ENCODE results near the gene UBL4A.

The UBL4A gene

DNA sequence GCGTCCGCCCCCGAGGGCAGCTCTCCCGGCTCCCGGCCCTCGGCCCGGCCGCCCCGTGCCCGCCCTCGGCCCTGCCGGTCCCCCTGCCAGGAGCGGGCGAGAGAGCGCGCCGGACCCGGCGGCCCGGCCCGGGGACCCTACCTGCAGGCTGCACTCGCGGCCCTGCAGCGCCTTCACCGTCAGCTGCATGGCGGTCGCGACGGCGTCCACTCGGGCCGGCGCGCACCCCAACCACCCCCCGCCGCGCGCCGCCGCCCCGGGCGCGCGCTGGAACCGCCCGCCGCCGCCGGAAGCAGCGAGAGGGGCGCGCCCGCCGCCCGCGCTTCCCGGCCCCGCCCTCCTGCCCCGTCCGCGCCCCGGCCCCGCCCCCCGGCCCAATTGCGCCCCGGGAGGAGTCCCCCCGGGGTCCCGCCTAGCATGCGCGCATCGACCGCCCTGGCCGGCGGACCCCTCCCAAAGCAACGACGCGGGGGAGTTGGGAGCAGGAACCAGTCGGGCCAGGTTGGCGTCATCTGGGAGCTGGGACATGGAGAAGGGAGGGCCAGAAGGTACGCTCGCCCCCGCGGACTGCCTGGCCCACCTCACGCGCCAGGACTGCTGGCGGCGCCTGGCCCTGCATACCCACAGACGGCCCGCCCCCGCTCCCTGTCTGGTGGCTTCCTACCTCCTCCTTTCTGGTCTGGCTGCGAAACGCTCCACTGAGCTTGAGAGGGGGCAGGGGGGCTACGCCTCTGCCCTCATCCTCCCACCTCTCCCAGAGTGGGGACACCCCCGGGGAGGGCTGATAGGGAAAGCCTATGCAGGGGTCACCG is at the start of gene UBL4A:
Gene UBL4A, minus strand, starts transcription at position 220 of the 812 bp plus-strand sequence. Its CDS starts 31 bp downstream, at position 189.
- TF ChIP-seq CTCF (IDR thresholded peaks at IDR 0.05; ENCODE audit: low read depth, low read length, missing control alignments): no peak
- no peak for DNase-seq (ENCODE audit: extremely low read depth, low read depth)
- peak within 1 kb of the TSS; percentile 51 for H3K4me3 ChIP-seq (replicated peaks; ENCODE audit: low read depth, low read length)

- no peak for TF ChIP-seq CTCF (IDR thresholded peaks at IDR 0.05; ENCODE audit: low read depth, low read length, missing control alignments)
- DNase-seq (ENCODE audit: extremely low read depth, low read depth): no peak
Observed at GRCh38 chrX:154535892-154536291, 49.5 kb upstream of the UBL4A start.

DNA sequence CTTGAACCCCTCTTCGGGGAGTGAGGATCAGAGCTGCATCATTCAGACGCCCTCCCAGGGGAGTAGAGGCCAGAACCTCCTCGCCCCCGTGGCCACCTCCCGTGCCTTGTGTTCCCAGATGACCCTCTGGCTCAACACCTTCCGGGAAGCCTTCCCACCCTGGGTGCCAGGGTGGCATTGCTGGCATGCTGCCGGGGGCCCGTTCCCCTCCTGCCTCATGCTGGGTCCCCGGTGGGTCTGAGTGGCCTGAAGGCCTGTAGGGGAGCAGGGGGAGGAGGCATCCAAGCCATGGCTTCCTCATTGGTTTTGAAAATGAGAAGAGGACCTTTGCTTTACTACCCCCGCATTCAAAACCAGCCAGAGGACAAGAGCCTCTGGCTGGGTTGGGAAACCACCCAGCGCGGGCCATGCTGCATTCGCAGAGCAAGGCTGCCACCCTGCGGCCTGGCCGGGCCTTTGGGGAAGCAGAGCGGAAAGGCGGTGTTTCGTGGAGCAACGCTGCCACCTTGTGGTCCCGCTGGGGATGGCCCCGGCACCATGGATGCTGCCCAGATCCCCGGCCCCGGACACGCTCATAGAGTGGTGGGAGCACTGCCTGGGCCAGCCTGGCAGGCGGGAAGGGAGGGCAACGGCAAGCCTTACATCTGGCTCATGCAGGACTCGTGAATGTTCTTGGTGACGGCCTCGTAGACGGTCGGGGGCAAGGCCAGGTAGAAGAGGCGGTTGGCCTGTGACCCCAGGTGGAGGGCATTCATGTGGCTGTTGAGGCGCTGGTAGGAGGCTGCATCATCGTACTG is 48.3 kb upstream of the UBL4A start:
- peak; percentile 92 for TF ChIP-seq CTCF (IDR thresholded peaks at IDR 0.05; ENCODE audit: low read depth, low read length, missing control alignments)
- H3K4me3 ChIP-seq (replicated peaks; ENCODE audit: low read depth, low read length): no peak overlapping the region
- no peak for DNase-seq (ENCODE audit: extremely low read depth, low read depth)

More at GRCh38 chrX:154535892-154536291, 49.5 kb upstream of the UBL4A start:
- H3K4me3 ChIP-seq (replicated peaks; ENCODE audit: low read depth, low read length): no peak overlapping the region

DNA sequence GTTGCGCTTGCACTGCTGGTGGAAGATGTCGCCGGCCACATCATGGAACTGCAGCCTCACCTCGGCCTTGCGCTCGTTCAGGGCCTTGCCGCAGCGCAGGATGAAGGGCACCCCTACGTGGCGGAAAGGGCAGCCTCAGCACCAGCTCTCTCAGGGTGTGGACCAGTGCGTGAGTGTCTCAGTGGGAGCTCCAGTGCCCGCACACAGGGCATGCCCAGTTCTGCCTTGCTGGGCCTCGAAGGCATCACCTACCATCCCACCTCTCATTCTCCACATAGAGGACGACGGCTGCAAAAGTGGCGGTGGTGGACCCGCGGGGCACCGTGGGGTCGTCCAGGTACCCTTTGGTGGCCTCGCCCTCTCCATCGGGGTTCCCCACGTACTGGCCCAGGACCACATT is 46.3 kb upstream of the UBL4A start:
- no peak overlapping the region for H3K4me3 ChIP-seq (replicated peaks; ENCODE audit: low read depth, low read length)
- TF ChIP-seq CTCF (IDR thresholded peaks at IDR 0.05; ENCODE audit: low read depth, low read length, missing control alignments): no peak

GRCh38 chrX:154531626-154532025 is 45.2 kb upstream of the UBL4A start:
- H3K4me3 ChIP-seq (replicated peaks; ENCODE audit: low read depth, low read length): no peak overlapping the region
- no peak for DNase-seq (ENCODE audit: extremely low read depth, low read depth)
- no peak for TF ChIP-seq CTCF (IDR thresholded peaks at IDR 0.05; ENCODE audit: low read depth, low read length, missing control alignments)

More for the DNA sequence above, 46.3 kb upstream of the UBL4A start:
- no peak for DNase-seq (ENCODE audit: extremely low read depth, low read depth)

GRCh38 chrX:154530286-154530685 is 43.9 kb upstream of the UBL4A start:
- no peak overlapping the region for H3K4me3 ChIP-seq (replicated peaks; ENCODE audit: low read depth, low read length)
- no peak for DNase-seq (ENCODE audit: extremely low read depth, low read depth)
- no peak for TF ChIP-seq CTCF (IDR thresholded peaks at IDR 0.05; ENCODE audit: low read depth, low read length, missing control alignments)

Measured in HFF-Myc (cell line).